A172 (cell line): ENCODE results near the gene IFRD1. TPM values are rescaled to one million over a fixed set of nuclear protein-coding genes. Genes with fewer than 3 reads are reported as not detected.
"Not testable (repeated sequence)": the region's sequence is repeated elsewhere in the genome, so short reads cannot be mapped to it uniquely, and the experiment has no call there.

ENCODE experiments used
- DNase-seq: peaks from one replicate; pipeline ENCODE4 v3.0.0-alpha.2; 2015; ENCODE audit warnings: low spot score
- total RNA-seq: library from RNA; depleted of rRNA; stranded (reverse); fragments of >200 nt; shearing (Covaris generic); gene quantifications from 2 replicates; pipeline ENCODE4 v1.2.3, GENCODE V29; 2014

Gene IFRD1
- total RNA-seq, 1 experiment from 2014 or later, result 114 TPM

DNA sequence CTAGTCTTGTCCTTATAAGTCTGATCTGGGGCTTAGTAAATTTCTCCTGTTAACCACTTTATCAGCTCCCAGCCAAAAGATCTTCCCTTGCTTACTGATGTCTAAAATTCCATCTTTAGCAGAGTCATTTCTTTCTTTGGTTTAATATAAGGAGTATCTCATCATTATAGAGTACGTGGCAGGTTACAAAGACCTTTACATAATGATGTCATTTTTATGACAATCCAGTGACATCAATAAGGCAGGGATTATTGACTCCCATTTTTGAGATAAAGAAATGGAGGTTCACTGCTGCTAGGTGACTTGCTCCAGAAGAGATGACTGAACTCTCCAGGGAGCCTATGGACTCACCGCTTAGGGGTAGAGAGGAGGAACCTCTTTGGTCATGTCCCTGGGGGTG, 8.1 kb upstream of the IFRD1 start:
- DNase-seq, result no peak

DNA sequence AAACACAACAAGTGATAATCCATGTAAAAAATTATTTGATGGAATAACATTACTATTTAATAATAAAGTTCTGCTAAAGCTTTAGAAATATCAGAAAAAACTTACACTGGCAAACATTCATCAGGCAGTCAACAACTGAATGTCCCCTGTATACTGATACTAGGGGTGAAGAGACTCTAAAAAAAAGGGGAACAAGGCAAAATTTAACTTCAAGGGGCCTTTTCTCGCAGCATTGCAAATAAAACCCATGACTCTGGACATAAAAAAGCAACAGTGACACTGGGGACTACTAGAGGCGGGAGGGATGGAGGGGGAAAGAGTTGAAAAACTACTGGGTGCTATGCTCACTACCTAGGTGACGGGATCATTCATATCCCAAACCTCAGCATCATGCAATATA, 5.8 kb upstream of the IFRD1 start:
- DNase-seq, result no peak

DNA sequence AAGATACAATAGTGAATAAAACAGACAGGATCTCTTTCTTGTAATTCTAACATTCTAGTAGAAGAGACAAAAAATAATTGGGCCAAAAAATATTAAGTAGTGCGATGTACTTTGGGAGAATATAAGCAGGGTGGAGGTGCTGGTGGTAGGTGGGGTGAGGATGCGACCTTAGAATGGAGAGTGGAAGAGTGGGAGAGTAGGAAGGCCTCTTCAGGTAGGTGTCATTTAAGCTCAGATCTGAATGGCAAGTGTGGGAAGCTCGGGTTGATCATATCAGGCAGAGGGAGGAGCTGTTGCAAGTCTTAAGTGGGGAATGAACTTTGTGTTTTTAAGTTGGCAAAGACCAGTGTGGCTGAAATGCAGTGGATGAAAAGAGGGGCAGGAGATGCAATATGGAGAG, 3.8 kb upstream of the IFRD1 start:
- no peak for DNase-seq

DNA sequence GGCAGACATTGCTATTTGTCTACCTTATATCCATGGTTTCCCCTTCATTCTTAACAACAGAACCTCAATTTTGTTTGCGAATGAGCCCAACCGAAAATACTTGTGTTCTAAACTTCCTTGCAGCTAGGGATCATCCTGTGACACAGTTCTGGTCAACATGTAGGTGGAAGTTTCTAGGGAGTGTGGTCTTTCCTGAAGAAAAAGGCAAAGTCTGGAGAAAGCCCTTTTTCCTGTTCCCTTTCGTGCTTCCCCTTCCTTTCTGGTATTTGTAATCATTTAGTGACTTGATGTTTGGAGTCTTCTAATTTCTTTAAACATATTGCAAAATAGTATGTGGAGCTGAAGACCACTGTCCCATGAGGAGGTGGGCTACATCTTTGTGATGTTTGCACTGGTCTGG, 2.9 kb upstream of the IFRD1 start:
- DNase-seq, result no peak

DNA sequence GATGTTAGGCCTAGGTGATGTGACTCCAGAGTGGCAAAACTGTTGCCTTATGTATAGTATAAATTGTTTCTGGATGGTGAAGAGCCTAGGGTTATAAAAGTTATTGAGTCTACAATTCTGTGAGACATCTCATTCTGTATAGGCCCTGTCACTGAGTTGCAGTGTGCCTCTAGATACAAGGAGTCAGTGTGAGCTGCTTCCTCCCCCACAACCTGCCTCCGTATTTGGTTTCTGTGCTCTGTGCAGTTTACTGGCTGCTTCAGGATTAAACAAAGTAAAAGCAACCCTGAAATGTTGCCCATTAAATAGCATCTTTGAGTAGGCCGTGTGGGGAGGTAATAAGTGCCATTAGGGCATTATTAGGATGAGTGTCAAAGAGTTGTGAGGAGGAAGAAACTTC, 1.9 kb upstream of the IFRD1 start:
- DNase-seq, result no peak

DNA sequence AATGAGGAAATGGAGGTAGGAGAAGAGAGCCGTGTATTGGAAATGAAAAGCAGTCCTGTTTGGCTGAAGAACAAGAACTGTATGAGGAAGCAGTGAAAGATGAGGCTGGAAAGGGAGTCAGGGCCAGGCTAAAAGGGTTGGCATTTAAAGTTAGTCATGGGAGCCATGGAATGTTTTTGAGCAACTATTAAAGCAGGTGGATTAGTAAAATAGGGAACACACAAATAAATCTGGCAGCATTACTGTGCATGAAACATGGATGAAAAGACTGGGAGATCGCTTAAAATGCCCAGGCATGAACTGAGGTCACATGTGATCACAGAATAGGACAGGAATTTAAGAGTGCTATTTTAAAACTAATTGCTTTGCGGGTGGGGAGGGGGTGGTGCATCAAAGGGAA, 1.4 kb upstream of the IFRD1 start:
- DNase-seq, result peak; percentile 20

DNA sequence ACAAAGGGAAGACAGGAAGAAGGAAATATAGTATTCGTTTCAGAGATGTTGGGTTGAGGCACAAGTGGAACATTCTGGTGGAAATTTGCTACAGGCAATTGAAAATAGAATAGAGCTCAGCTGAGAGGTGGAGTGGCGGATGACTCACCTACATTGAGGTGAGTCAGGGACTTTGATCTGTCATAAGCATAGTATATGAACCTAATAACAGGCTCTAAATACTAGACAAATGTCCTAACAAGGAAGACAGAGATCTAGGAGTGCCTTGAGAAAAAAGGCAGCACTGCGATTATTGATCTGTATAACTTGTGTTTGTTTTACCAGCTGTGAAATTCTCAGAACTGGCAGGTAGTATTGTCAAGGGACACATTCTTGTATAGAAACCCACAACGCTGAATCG, 907 bp upstream of the IFRD1 start:
- peak; percentile 74 for DNase-seq

DNA sequence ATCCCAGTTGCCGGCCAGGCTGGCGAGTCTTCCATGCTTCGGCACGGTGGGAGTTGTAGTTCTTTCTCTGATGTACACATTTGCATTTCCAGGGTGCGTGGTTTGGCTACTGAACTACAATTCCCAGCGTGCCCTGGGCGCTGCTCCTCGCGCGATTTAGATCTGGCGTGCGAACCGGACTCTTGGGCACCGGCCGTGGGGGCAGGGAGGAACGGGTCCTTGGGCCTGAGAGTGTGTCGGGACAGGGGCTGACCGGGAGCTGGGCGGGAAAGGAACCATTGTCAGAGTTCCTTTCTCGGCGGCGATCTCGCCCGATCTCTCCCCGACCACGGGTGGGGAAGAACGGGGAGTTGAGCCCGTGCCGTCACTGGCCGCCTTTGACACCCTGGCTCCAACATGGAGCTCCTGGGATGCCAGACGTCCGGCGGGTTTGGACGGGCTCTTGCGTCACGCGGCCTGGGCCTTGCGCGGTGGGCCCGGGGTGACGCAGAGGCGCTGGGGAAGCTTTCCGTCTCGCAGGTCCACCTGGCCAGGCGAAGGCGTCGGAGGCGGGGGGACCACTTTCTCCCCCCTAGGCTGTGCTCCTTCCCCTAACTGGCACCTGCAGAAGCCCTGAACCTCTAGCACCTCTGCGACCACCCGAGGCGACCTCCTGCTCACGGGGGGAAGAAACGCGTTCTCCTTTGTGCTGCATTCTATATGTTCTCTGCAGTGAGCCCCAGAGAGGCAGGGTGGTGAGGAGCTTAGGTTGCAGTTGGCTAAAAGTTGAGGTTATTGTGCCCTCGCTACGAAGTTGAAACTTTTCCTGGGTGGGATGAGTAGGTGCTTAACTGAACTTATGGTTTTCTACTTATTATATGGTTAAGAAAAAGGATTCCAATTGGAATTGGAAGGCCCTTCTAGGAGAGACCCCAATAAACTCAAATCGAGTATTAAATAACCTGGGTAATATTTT, 824 bp downstream of the IFRD1 start:
- peak; percentile 95 for DNase-seq

DNA sequence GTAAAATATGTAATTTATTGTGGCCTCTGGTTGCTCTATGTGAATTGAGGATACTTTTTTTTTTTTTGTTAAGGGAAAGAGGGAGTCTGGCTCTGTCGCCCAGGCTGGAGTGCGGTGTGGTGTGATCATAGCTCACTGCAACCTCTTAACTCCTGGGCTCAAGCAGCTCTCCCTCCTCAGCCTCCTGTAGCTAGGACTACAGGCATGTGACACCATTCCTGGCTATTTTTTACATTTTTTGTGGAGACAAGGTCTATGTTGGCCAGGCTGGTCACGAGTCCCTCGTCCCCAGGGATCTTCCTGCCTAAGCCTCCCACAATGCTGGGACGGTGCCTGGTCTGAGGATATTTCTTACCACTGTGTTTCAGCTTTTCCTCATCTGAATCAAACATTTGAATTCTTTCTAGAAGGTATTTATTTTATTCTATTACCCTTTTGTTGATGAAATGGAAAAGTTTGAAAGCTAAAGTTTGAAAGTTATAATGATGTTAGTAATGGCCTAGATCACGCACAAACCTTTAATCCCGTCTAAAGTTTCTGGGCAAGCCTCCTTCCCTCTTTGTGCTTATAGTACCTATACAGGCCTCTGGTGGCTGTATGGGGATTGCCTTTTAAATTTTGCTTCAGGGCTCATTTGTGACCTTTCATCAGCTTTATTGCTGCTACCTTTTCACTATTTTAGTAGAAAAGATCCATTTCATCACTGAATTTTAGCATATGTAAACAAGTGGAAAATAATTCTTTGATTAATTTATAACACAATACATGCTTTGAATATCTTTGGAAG, 2.0 kb downstream of the IFRD1 start:
- DNase-seq, result peak; percentile 54

DNA sequence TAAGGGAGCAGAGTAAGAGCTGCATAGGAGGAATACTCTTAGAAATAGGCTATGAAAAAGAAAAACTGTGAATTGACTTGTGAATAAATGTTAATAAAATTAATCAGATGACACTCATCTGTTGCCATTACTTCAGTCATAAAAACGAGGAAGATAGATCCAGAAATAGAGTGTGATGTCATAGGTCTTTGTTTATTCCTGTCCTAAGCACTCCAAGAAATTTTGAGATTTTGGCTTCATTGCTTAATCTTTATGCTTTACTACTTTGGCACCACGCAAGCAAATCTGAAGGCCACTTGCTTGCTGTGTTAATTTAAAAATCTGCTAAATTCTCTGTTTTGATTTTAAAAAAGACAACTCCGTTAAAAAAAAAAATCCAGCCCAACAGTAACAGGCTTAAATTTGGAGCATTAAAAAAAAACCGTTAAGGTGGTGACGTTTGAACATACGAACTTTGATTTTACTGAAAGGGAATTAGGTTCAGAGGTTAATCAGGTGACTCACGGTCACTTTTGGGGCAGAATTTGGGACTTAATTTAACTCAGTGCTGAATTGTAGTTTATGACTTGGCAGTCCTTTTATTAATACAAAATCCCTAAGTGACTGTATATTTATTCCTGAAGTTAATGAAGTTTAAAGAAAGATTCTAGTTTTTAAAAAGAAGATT, 3.4 kb downstream of the IFRD1 start:
- DNase-seq, result peak; percentile 22

DNA sequence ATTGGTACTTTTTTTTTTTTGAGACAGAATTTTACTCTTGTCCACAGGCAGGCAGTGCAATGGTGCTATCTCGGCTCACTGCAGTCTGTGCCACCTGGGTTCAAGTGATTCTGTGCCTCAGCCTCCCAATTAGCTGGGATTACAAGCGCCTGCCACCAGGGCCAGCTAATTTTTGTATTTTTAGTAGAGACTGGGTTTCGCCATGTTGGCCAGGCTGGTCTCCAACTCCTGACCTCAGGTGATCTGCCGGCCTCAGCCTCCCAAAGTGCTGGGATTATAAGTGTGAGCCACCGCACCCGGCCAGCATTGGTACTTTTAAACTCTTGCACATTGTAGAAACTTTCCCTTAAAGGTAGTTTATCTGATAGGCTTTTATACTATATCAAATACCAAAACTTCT, 3.9 kb downstream of the IFRD1 start:
- not testable (repeated sequence) for DNase-seq

DNA sequence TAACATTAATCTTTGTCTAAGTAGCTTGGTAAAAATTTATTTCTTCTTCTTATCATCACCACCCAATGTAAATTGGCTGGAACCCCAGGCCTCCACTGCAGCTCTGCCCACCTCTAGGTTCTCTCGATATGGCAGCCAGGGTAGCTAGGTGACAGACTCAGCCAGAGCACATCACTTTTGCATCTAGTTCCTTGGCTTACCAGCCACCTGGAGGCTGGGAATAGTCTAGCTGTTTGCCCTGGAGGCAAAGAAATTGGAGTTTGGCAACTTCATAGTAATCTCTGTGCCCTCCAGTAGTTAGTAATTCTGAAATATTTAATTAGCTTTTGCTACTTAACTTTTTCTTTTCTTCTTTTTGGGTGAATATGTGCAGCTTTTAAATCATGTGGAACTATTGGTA, 9.4 kb downstream of the IFRD1 start:
- no peak for DNase-seq

DNA sequence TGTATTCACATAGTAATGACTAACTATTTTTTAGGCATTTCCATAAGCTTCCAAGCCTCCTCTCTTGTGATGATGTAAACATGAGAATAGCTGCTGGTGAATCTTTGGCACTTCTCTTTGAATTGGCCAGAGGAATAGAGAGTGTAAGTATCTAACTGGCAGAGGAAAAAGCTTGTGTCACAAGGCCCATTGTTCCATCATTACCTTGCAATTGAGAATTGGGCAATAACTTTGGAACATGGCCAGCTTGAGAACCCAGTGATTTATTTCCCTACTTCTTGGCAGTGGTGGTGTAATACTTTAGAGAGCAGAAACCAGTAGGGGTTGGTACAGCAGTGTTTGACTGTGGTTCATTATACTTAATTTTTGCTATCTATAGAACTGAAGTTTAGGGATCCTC, 12.0 kb downstream of the IFRD1 start:
- DNase-seq, result peak; percentile 79

DNA sequence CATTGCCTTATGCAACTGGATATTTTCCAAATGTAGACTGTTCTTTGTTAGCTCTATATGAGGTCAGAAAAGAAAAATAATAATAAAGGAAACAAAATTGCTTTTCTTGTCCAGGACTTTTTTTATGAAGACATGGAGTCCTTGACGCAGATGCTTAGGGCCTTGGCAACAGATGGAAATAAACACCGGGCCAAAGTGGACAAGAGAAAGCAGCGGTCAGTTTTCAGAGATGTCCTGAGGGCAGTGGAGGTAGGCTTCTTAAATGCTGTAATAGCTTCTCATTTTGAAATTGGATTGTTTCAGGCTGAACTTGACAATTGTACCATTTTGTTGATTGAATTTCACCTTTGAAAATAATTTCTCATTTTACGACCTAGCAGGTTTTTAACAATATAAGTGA, 17.6 kb downstream of the IFRD1 start:
- DNase-seq, result no peak

DNA sequence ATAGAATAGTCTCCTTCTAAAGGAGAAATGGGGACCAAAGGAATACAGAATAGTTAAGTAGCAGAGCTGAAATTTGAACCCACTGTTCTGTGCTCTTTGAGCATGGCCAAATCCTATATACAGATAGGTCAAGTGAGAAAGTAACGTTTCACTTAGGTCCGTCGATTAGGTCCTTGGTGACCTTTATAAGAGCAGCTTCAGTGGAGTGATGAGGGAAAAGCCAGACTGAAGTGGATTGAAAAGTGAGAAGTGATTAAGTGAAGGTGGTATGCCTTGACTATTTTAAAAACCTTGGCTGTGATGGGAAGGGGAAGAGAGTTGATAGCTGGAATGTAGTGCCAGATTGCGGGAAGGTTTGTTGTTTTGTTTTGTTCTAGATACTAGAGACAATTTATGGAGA, 19.9 kb downstream of the IFRD1 start:
- DNase-seq, result no peak

DNA sequence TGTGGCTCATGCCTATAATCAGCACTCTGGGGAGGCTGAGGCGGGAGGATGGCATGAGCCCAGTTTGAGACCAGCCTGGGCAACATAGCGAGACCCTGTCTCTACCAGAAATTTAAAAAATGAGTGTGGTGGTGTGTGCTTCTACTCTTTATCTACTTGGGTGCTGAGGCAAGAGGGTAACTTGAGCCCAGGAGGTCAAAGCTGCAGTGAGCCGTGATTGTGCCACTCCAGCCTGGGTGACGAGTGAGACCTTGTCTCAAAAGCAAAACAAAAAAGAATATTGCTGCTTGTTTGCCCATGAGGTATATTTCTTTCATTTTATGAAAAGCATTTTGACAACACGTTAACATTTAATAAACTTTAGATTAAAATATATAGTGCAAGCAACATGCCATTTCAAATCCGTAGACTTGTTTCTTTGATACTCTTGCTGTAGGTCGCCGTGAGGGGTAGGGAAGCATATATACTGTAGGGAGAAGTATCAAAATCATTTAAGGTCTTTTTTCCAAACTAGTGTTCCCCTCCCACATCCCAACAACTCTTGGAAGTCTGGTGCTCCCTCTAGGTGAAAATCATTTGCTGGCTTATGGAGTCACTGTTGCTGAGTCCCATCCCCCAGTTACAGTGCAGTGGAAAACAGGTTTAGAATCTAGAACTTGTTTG, 26.3 kb downstream of the IFRD1 start:
- DNase-seq, result no peak

DNA sequence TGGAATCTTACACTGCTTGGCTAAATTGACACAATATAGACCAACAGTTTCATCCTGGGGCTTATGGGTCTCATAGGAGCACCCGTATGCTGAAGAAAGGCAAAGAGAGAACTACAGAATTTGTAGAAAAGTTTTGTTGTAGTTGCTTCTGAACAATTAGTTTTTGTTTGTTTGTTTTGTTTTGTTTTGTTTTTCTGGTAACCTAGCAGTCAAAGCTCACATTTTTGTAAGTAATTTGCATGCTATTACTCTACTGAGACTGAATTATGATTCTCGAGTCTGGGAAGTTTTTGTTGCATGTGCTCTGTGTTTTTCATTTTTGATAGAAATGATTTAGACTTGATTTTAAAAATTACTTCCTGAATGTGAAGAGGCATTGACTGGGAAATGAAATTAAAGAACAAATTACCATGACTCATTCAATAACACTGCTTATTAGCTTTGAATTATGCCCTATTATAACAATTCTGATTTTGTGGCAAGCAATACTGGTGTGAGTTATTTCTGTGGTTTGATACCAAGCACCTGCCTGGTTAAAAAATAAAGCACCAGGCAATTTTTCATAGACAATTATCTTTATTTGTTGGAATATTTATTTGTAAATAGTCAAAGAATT, 31.0 kb downstream of the IFRD1 start:
- no peak for DNase-seq

DNA sequence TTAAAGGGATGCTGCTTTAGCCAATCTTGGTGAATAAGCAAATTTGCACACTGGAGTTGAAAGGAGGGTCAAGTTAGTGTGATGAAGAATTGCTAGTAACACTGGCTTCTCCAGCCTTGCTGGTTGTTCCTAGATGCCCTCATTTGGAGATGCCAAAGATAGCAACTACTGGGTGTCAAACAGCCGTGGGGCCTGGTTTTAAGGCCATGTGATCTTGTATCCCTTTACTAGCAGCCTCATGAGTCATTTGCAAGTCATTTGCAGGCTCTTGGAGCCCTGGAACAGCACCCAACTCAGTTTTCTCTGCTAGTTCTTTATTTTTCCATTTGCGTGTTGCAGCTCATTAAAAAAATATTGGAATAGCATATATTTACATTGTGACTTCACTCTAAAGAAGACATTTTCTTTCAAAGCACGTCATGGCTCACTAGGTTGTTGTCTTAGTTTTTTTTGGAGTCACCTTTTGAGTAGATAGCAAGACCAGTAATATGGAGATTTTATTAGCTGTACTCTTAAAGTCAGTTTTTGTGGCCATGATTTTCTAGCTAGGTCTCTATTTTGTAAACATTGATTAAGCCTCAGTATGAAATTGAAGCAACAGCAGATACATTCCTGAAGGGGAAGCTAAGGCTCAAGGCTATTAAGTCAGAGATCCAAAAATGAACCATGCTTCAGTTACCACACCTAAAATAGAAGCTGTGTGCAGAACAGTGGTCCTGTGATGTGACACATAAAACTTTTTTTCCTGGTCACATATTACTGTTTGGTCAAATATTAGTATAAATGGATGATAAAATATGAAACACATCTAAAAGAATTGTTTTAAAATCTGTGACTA, 31.8 kb downstream of the IFRD1 start:
- DNase-seq, result peak; percentile 96

DNA sequence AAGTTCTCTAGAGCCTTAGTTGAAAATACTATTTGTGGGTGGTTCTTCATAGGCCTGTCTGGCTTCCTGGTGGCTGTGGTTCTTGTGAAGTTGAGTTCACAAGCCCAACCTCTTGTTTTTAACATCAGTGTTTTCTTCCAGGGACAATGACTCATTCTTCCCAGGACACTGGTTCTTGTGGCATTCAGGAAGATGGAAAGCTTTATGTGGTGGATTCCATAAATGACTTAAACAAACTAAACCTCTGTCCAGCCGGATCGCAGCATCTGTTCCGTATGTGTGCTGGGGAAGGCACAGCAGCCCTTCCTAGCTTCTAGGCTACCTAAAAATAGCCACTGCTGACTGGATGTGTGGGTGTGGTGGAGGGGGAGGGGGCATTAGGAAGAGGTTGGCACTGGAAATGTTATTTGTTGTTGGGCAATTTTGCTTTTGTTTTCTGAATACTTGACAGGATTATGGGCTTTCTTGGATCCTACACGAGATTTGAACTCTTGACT, 34.5 kb downstream of the IFRD1 start:
- peak; percentile 94 for DNase-seq

DNA sequence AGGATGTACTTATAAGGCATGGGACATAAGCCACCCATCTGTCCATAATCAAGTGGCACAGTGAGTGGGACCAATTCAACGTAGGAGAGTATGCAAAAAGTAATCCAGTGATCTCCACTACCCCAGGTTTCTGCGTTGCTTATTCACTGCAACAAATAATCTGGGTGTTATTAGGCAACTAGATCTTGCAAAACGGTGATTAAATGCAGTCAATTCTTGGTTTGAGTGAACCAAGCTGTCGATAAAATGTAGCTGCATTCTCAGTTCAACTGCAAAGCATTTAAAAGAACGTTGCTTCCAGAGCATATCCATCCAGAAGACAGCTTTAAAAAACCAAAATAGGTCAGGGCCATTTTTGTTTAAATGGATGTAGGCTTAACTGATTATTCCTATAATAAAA, 35.5 kb downstream of the IFRD1 start:
- DNase-seq, result no peak
